Measurements from ENCODE around the gene AKR1B1.
A peak's percentile ranks its signal among the peaks of the same experiment; 100 is the strongest.

Gene AKR1B1

DNA sequence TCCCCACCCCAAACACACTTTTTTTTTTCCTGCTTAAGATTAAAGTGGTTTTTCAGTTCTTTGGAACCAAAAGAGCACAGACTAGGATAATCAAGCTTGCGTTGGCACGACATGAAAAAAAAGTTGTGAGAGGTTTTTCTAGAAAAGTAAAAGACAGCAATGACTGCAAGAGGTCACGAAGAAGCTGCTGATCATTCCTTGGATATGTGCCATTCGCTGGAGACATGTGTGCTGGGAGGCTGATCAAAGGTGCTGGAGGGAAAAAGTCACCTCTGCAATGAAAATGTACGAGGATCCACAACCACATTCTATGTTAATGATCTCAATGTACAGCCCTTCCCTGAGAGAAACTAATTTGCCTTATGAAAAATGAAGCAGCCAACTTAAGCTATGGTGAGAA is 5.4 kb downstream of the AKR1B1 start:
- peaks cover 43% of the 10 kb centered on the region for H3K36me3 ChIP-seq (ENCODE audit: insufficient read depth, low read length)

DNA sequence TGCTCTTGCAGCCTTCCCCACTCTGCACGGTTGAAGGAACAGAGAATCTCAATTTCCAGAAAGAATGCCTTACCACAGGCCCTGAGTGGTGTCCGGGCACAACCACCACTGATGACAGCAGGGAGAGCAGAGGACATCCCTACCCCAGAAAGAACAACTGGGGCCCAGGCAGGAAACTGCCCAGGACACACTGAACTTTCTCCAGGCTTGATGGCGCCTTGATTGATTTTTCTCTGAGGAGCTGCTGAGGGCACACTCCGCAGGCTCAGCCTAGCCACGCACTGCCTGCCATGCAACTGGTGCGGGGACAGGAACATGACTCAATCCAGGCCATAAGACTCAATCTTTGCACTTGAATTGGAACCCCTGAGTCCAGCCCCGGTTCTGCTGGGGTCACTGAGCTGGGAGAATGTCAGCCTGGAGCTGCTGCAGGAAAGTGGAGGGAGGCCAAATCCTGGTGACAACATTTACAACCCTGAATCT is 5.9 kb downstream of the AKR1B1 start:
- no peak overlapping the region for H3K4me3 ChIP-seq (ENCODE audit: low read depth, low read length, poor library complexity, severe bottlenecking)
- H3K4me2 ChIP-seq (ENCODE audit: low read length): no peak overlapping the region; the same call in 1 of the 2 replicates
- no peaks in the 10 kb centered on the region for H3K79me2 ChIP-seq (ENCODE audit: insufficient read depth, low read length)
- no peaks in the 10 kb centered on the region for H3K9me3 ChIP-seq (ENCODE audit: low read length)
- H3K27me3 ChIP-seq (ENCODE audit: insufficient read depth, low read length): no peaks in the 10 kb centered on the region
- peaks cover 47% of the 10 kb centered on the region for H3K36me3 ChIP-seq (ENCODE audit: insufficient read depth, low read length)
- no peak for TF ChIP-seq EZH2 (IDR thresholded peaks at IDR 0.05; ENCODE audit: borderline replicate concordance, low read length)
- TF ChIP-seq CTCF (IDR thresholded peaks at IDR 0.05; ENCODE audit: low read length): no peak
- H3F3A ChIP-seq (ENCODE audit: insufficient read depth, low read length): no peaks in the 10 kb centered on the region
- H4K20me1 ChIP-seq (ENCODE audit: insufficient read depth, low read length): no peaks in the 10 kb centered on the region
- H2AFZ ChIP-seq (ENCODE audit: low read length): no peak overlapping the region
- H3K27ac ChIP-seq (ENCODE audit: low read depth, low read length, poor library complexity, severe bottlenecking): no peak overlapping the region
- peaks cover 40% of the 10 kb centered on the region for H3K4me1 ChIP-seq (ENCODE audit: insufficient read depth, low read length, severe bottlenecking)
- H3K9ac ChIP-seq (ENCODE audit: low read length): no peak overlapping the region; the same call in 1 of the 2 replicates
- no peaks in the 10 kb centered on the region for H3K9me2 ChIP-seq (ENCODE audit: low read depth, low read length)

More for the DNA sequence above, 5.4 kb downstream of the AKR1B1 start:
- H3K9me2 ChIP-seq (ENCODE audit: low read depth, low read length): no peaks in the 10 kb centered on the region
- H3K79me2 ChIP-seq (ENCODE audit: insufficient read depth, low read length): no peaks in the 10 kb centered on the region
- no peak overlapping the region for H3K27ac ChIP-seq (ENCODE audit: low read depth, low read length, poor library complexity, severe bottlenecking)
- peaks cover 43% of the 10 kb centered on the region for H3K4me1 ChIP-seq (ENCODE audit: insufficient read depth, low read length, severe bottlenecking)
- 0 out of 2 replicates have a peak overlapping the region, but pooled peaks have one; percentile 6 for H3K4me2 ChIP-seq (ENCODE audit: low read length)
- no peaks in the 10 kb centered on the region for H3K9me3 ChIP-seq (ENCODE audit: low read length)
- no peaks in the 10 kb centered on the region for H4K20me1 ChIP-seq (ENCODE audit: insufficient read depth, low read length)
- H2AFZ ChIP-seq (ENCODE audit: low read length): no peak overlapping the region
- no peaks in the 10 kb centered on the region for H3K27me3 ChIP-seq (ENCODE audit: insufficient read depth, low read length)
- H3K9ac ChIP-seq (ENCODE audit: low read length): no peak overlapping the region
- H3K4me3 ChIP-seq (ENCODE audit: low read depth, low read length, poor library complexity, severe bottlenecking): no peak overlapping the region
- H3F3A ChIP-seq (ENCODE audit: insufficient read depth, low read length): no peaks in the 10 kb centered on the region
- TF ChIP-seq EZH2 (IDR thresholded peaks at IDR 0.05; ENCODE audit: borderline replicate concordance, low read length) (no peak), CTCF (IDR thresholded peaks at IDR 0.05; ENCODE audit: low read length) (no peak)

DNA sequence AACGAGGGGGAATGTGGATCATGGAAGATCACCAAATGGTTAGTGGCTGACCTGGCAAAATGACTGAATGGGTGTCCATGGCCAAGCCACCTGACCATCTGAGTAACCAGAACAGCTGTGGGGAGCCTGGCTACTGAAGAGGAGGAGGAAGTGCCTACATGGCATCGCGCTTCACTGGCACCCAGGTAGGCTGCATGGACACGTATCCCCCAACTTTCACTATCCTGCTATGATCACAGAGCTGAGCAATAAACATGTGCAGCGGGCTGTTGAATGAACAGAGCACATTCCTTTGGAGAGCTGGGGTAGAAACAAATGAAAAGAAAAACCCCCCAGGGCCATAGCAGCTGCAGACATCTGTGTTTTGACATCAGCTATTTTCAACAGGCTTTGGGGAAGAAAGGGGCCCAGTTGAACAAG is 6.5 kb downstream of the AKR1B1 start:
- peaks cover 34% of the 10 kb centered on the region for H3K4me1 ChIP-seq (ENCODE audit: insufficient read depth, low read length, severe bottlenecking)
- H3K27me3 ChIP-seq (ENCODE audit: insufficient read depth, low read length): no peaks in the 10 kb centered on the region
- H3K79me2 ChIP-seq (ENCODE audit: insufficient read depth, low read length): no peaks in the 10 kb centered on the region
- H3K4me3 ChIP-seq (ENCODE audit: low read depth, low read length, poor library complexity, severe bottlenecking): no peak overlapping the region
- H3F3A ChIP-seq (ENCODE audit: insufficient read depth, low read length): no peaks in the 10 kb centered on the region
- H3K4me2 ChIP-seq (ENCODE audit: low read length): no peak overlapping the region; the same call in 1 of the 2 replicates
- no peaks in the 10 kb centered on the region for H3K9me3 ChIP-seq (ENCODE audit: low read length)
- no peak for TF ChIP-seq CTCF (IDR thresholded peaks at IDR 0.05; ENCODE audit: low read length)
- TF ChIP-seq EZH2 (IDR thresholded peaks at IDR 0.05; ENCODE audit: borderline replicate concordance, low read length): no peak
- H3K9me2 ChIP-seq (ENCODE audit: low read depth, low read length): no peaks in the 10 kb centered on the region
- H4K20me1 ChIP-seq (ENCODE audit: insufficient read depth, low read length): no peaks in the 10 kb centered on the region
- no peak overlapping the region for H3K27ac ChIP-seq (ENCODE audit: low read depth, low read length, poor library complexity, severe bottlenecking)
- H3K36me3 ChIP-seq (ENCODE audit: insufficient read depth, low read length): peaks cover 53% of the 10 kb centered on the region
- H3K9ac ChIP-seq (ENCODE audit: low read length): no peak overlapping the region; the same call in 1 of the 2 replicates
- H2AFZ ChIP-seq (ENCODE audit: low read length): no peak overlapping the region
